GM13977 (cell line): Measurements from ENCODE around the gene SNAPC3.

ENCODE experiments used
- DNase-seq: peaks from one replicate; pipeline ENCODE4 v3.0.0; 2012; ENCODE audit warnings: low spot score
- in situ Hi-C: fragments of 300-500 bp; cut with MboI; formaldehyde crosslinking; loops from one replicate; pipeline ENCODE4 v1.12.0; 2022; ENCODE audit warnings: low sequenced_read_pairs, low pct_unique_long_range_greater_than_20kb, mixed read lengths, inconsistent platforms; ENCODE audit not compliant: unreplicated experiment
- TF ChIP-seq, protein P1 (sequence below): IDR thresholded peaks from 2 replicates; pipeline ENCODE4 v1.5.1; 2012; ENCODE audit warnings: mild to moderate bottlenecking, control low read depth; ENCODE audit not compliant: insufficient read depth; ENCODE audit errors: extremely low read depth, missing control alignments

Gene SNAPC3

GRCh38 chr9:15461601-15462000, 38.9 kb downstream of the SNAPC3 start:
- in situ Hi-C loops = no loop called here
- TF ChIP-seq, protein P1, sequence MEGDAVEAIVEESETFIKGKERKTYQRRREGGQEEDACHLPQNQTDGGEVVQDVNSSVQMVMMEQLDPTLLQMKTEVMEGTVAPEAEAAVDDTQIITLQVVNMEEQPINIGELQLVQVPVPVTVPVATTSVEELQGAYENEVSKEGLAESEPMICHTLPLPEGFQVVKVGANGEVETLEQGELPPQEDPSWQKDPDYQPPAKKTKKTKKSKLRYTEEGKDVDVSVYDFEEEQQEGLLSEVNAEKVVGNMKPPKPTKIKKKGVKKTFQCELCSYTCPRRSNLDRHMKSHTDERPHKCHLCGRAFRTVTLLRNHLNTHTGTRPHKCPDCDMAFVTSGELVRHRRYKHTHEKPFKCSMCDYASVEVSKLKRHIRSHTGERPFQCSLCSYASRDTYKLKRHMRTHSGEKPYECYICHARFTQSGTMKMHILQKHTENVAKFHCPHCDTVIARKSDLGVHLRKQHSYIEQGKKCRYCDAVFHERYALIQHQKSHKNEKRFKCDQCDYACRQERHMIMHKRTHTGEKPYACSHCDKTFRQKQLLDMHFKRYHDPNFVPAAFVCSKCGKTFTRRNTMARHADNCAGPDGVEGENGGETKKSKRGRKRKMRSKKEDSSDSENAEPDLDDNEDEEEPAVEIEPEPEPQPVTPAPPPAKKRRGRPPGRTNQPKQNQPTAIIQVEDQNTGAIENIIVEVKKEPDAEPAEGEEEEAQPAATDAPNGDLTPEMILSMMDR = no peak
- no peak for DNase-seq

- TF ChIP-seq, protein P1 = no peak
- no peak for DNase-seq
- in situ Hi-C loops = no loop called here
These were observed 45.5 kb downstream of the SNAPC3 start for GRCh38 chr9:15468145-15468544.

DNA sequence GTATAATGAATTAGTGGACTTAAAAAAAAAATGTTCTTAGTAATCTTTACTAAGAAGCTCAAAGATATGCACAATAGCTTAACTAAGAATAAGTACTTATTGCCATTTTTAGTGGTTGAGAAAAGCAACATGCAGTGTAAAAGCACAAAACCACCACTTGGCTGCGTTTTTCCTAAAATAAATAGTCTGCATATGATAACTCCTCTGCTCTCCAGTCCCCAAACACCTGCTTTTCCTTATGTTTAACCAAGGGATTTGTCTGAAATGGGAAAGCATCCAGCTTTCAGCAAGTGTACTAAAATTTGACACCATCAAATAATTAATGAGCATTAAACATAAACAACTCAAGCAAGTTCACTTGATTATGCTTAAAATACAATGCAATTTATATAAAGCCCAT, 46.7 kb downstream of the SNAPC3 start:
- no peak for DNase-seq
- TF ChIP-seq, protein P1 = no peak
- in situ Hi-C loops = no loop called here

- TF ChIP-seq, protein P1 = no peak
- no peak for DNase-seq
- in situ Hi-C loops = no loop called here
These were observed 47.2 kb downstream of the SNAPC3 start for GRCh38 chr9:15469862-15470261.

- in situ Hi-C loops = no loop called here
- TF ChIP-seq, protein P1 = no peak
- no peak for DNase-seq
These were observed 53.4 kb downstream of the SNAPC3 start for GRCh38 chr9:15475923-15476536.

- DNase-seq = no peak
- in situ Hi-C loops = no loop called here
- TF ChIP-seq, protein P1 = no peak
These were observed 57.4 kb downstream of the SNAPC3 start for GRCh38 chr9:15480028-15480427.
